HepG2 (cell line): ENCODE results near the gene RIPK3. TPM values are rescaled to one million over a fixed set of nuclear protein-coding genes. Genes with fewer than 3 reads are reported as not detected.

Source experiments
- ATF7 ChIP-seq, 2 experiments: fragments of 450-650 bp in 1 of 2; sonication (generic) in 1 of 2; formaldehyde crosslinking in 1 of 2; IDR thresholded peaks; 2 replicates each; pipeline versions ENCODE4 v1.4.0 to v1.6.1; 2016 to 2020; ENCODE audit warnings: antibody characterized with exemption in 1 of 2, mild to moderate bottlenecking in 1 of 2, missing genetic modification reagents in 1 of 2
- CBX2 ChIP-seq, 2 experiments: fragments of 200-600 bp in 1 of 2; sonication (generic); formaldehyde crosslinking in 1 of 2; IDR thresholded peaks; 2 replicates each; pipeline versions ENCODE4 v1.7.0 to v1.8.1; 2018 to 2022; ENCODE audit warnings: low read depth in 2 of 2, low read length in 1 of 2, mild to moderate bottlenecking in 1 of 2, missing genetic modification reagents in 1 of 2
- CENPX ChIP-seq: sonication (generic); formaldehyde crosslinking; IDR thresholded peaks from 2 replicates; pipeline ENCODE4 v1.9.0; 2021; ENCODE audit warnings: mild to moderate bottlenecking, missing genetic modification reagents, moderate library complexity
- E2F1 ChIP-seq: sonication (generic); formaldehyde crosslinking; IDR thresholded peaks from 2 replicates; pipeline ENCODE4 v1.5.0; 2020; ENCODE audit warnings: missing genetic modification reagents
- FOXK1 ChIP-seq: sonication (generic); formaldehyde crosslinking; IDR thresholded peaks from 2 replicates; pipeline ENCODE4 v1.4.0; 2020; ENCODE audit warnings: low read depth, missing genetic modification reagents, borderline replicate concordance
- FOXM1 ChIP-seq: sonication (generic); formaldehyde crosslinking; IDR thresholded peaks from 2 replicates; pipeline ENCODE4 v1.5.0; 2020; ENCODE audit warnings: missing genetic modification reagents
- FOXP4 ChIP-seq: sonication (generic); formaldehyde crosslinking; IDR thresholded peaks from 2 replicates; pipeline ENCODE4 v1.4.0; 2020; ENCODE audit warnings: missing genetic modification reagents
- GFI1 ChIP-seq: sonication (generic); formaldehyde crosslinking; IDR thresholded peaks from 2 replicates; pipeline ENCODE4 v1.5.0; 2020; ENCODE audit warnings: missing genetic modification reagents, mild to moderate bottlenecking, borderline replicate concordance
- HOXA3 ChIP-seq: sonication (generic); formaldehyde crosslinking; IDR thresholded peaks from 2 replicates; pipeline ENCODE4 v1.5.0; 2020; ENCODE audit warnings: missing genetic modification reagents
- JDP2 ChIP-seq: sonication (generic); formaldehyde crosslinking; IDR thresholded peaks from 2 replicates; pipeline ENCODE4 v1.8.1; 2022; ENCODE audit warnings: missing genetic modification reagents, borderline replicate concordance
- KDM3A ChIP-seq: IDR thresholded peaks from 2 replicates; pipeline ENCODE4 v1.6.1; 2018; ENCODE audit warnings: low read depth, missing compliant biosample characterization
- MBD4 ChIP-seq: IDR thresholded peaks from 2 replicates; pipeline ENCODE4 v1.6.1; 2012; ENCODE audit warnings: low read length, inconsistent platforms, borderline replicate concordance
- MED1 ChIP-seq: sonication (generic); formaldehyde crosslinking; IDR thresholded peaks from 2 replicates; pipeline ENCODE4 v1.4.0; 2020; ENCODE audit warnings: missing genetic modification reagents
- MXD1 ChIP-seq: sonication (generic); formaldehyde crosslinking; IDR thresholded peaks from 2 replicates; pipeline ENCODE4 v1.4.0; 2020; ENCODE audit warnings: mild to moderate bottlenecking, missing genetic modification reagents
- SIN3A ChIP-seq: IDR thresholded peaks from 2 replicates; pipeline ENCODE4 v1.6.1; 2011; ENCODE audit warnings: low read depth, mild to moderate bottlenecking, control low read depth, low read length, borderline replicate concordance
- ZNF18 ChIP-seq: sonication (generic); formaldehyde crosslinking; IDR thresholded peaks from 2 replicates; pipeline ENCODE4 v1.8.0; 2022; ENCODE audit warnings: mild to moderate bottlenecking, missing genetic modification reagents; ENCODE audit not compliant: insufficient replicate concordance
- ZNF484 ChIP-seq: sonication (generic); formaldehyde crosslinking; IDR thresholded peaks from 2 replicates; pipeline ENCODE4 v1.5.1; 2020; ENCODE audit warnings: mild to moderate bottlenecking, low read depth, missing genetic modification reagents, borderline replicate concordance
- ZNF564 ChIP-seq: sonication (generic); formaldehyde crosslinking; IDR thresholded peaks from 2 replicates; pipeline ENCODE4 v1.8.1; 2023; ENCODE audit warnings: mild to moderate bottlenecking, missing genetic modification reagents
- ZNF619 ChIP-seq: sonication (generic); formaldehyde crosslinking; IDR thresholded peaks from 2 replicates; pipeline ENCODE4 v1.4.0; 2020; ENCODE audit warnings: mild to moderate bottlenecking, missing genetic modification reagents
- ZNF652 ChIP-seq: IDR thresholded peaks from 2 replicates; pipeline ENCODE4 v1.6.1; 2016; ENCODE audit warnings: low read depth, borderline replicate concordance
- ZNF737 ChIP-seq: sonication (generic); formaldehyde crosslinking; IDR thresholded peaks from 2 replicates; pipeline ENCODE4 v1.5.0; 2020; ENCODE audit warnings: missing genetic modification reagents, mild to moderate bottlenecking, borderline replicate concordance
- ZNF83 ChIP-seq: sonication (generic); formaldehyde crosslinking; IDR thresholded peaks from 2 replicates; pipeline ENCODE4 v1.4.0; 2020; ENCODE audit warnings: missing genetic modification reagents, mild to moderate bottlenecking, borderline replicate concordance
- polyA plus RNA-seq, 8 experiments: library from polyadenylated mRNA; depleted of rRNA in 3 of 8; stranded (reverse) in 7 of 8; unstranded in 1 of 8; fragments of >200 nt; fragmentation: Illumina TruSeq in 4 of 8; extraction: Trizol in 4 of 8; gene quantifications; 2 replicates each; pipeline versions ENCODE4 v1.2.1 to v1.2.3, GENCODE V29; 2011 to 2016; ENCODE audit warnings: low read depth in 4 of 8, missing spikeins in 1 of 8, mixed read lengths in 1 of 8; ENCODE audit not compliant: insufficient read depth in 1 of 8
- total RNA-seq, 5 experiments: library from RNA; depleted of rRNA; stranded (reverse); fragments of >200 nt; fragmentation: Illumina TruSeq; extraction: Trizol; gene quantifications; 2 replicates each; pipeline ENCODE4 v1.2.3, GENCODE V29; 2016; ENCODE audit warnings: low read depth in 1 of 5
- TF ChIP-seq, protein P1 (sequence below): sonication (generic); formaldehyde crosslinking; IDR thresholded peaks from 2 replicates; pipeline ENCODE4 v1.4.0; 2020; ENCODE audit warnings: missing genetic modification reagents, low read depth, mild to moderate bottlenecking, borderline replicate concordance

The RIPK3 gene
- total and polyA plus RNA-seq, 2 of the 13 experiments (the other 11 are each of a cell fraction or from before 2014, with no cell fraction given): not detected

DNA sequence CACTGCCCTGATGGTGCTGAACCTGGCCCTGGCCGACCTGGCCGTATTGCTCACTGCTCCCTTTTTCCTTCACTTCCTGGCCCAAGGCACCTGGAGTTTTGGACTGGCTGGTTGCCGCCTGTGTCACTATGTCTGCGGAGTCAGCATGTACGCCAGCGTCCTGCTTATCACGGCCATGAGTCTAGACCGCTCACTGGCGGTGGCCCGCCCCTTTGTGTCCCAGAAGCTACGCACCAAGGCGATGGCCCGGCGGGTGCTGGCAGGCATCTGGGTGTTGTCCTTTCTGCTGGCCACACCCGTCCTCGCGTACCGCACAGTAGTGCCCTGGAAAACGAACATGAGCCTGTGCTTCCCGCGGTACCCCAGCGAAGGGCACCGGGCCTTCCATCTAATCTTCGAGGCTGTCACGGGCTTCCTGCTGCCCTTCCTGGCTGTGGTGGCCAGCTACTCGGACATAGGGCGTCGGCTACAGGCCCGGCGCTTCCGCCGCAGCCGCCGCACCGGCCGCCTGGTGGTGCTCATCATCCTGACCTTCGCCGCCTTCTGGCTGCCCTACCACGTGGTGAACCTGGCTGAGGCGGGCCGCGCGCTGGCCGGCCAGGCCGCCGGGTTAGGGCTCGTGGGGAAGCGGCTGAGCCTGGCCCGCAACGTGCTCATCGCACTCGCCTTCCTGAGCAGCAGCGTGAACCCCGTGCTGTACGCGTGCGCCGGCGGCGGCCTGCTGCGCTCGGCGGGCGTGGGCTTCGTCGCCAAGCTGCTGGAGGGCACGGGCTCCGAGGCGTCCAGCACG, 23.8 kb downstream of the RIPK3 start (continued):
- TF ChIP-seq SIN3A (peak; percentile 7; the same call in 1 of the 2 replicates), FOXK1 (CRISPR knock-in tag) (peak; percentile 74; the same call in 1 of the 2 replicates), ATF7 (IDR thresholded peaks at IDR 0.05) (no peak), ATF7 (CRISPR knock-in tag; IDR thresholded peaks at IDR 0.05) (peak; percentile 91; the same call in 1 of the 2 replicates), ZNF619 (CRISPR knock-in tag) (peak; percentile 92), JDP2 (CRISPR knock-in tag) (no peak), ZNF18 (CRISPR knock-in tag) (peak; percentile 78), ZNF484 (peak; percentile 97), MED1 (CRISPR knock-in tag) (peak; percentile 90), HOXA3 (CRISPR knock-in tag) (peak; percentile 98), MBD4 (no peak), CENPX (CRISPR knock-in tag) (no peak), E2F1 (CRISPR knock-in tag) (peak; percentile 90), GFI1 (CRISPR knock-in tag) (no peak), CBX2 (IDR thresholded peaks at IDR 0.05; ENCODE audit: low read depth, low read length) (no peak), CBX2 (CRISPR knock-in tag; IDR thresholded peaks at IDR 0.05; ENCODE audit: low read depth) (peak; percentile 95; the same call in 1 of the 2 replicates), FOXM1 (no peak), ZNF564 (CRISPR knock-in tag) (no peak), ZNF652 (CRISPR knock-in tag) (no peak), KDM3A (CRISPR knock-in tag) (peak; percentile 95), FOXP4 (peak; percentile 78), MXD1 (peak; percentile 100), ZNF83 (peak; percentile 99), ZNF737 (peak; percentile 91)
- TF ChIP-seq, protein P1, sequence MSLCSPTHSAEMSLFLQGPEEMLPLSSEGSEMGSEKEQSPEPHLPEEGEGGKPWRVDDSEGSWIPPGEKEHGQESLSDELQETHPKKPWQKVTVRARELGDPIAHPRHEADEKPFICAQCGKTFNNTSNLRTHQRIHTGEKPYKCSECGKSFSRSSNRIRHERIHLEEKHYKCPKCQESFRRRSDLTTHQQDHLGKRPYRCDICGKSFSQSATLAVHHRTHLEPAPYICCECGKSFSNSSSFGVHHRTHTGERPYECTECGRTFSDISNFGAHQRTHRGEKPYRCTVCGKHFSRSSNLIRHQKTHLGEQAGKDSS: peak; percentile 96
